Heart right ventricle (tissue), 16 donors: ENCODE data around the gene TRABD2B. TPM values are rescaled to one million over a fixed set of nuclear protein-coding genes. Genes with fewer than 3 reads are reported as not detected.
A peak's percentile ranks its signal among the peaks of the same experiment; 100 is the strongest.

ENCODE experiments used
- ATAC-seq, 8 donors: fragments of 200-7000 bp; cut with Tn5 transposase; one replicate each; pipeline ENCODE4 v1.9.1; 2020; ENCODE audit warnings: mild to moderate bottlenecking in 8 of 8, moderate library complexity in 8 of 8, moderate number of reproducible peaks in 1 of 8
- DNase-seq, 2 donors: peaks; one replicate each; pipeline ENCODE4 v3.0.0-alpha.2; 2020
- H3K27ac ChIP-seq, 10 donors: fragments of 200-600 bp; sonication (generic) in 2 of 10; one replicate each; pipeline versions ENCODE4 v1.5.0 to v1.8.0; 2020 to 2022; ENCODE audit warnings: mild to moderate bottlenecking in 3 of 10
- H3K27me3 ChIP-seq, 7 donors: fragments of 200-600 bp; one replicate each; pipeline ENCODE4 v1.8.0; 2021 to 2022; ENCODE audit warnings: mild to moderate bottlenecking in 2 of 7
- H3K36me3 ChIP-seq, 9 donors: fragments of 200-600 bp; sonication (generic) in 1 of 9; one replicate each; pipeline versions ENCODE4 v1.5.0 to v1.8.0; 2020 to 2022; ENCODE audit warnings: mild to moderate bottlenecking in 2 of 9
- H3K4me1 ChIP-seq, 9 donors: fragments of 200-600 bp; sonication (generic) in 1 of 9; one replicate each; pipeline versions ENCODE4 v1.5.0 to v1.8.0; 2020 to 2022; ENCODE audit warnings: mild to moderate bottlenecking in 4 of 9
- H3K4me3 ChIP-seq, 10 donors: fragments of 200-600 bp; sonication (generic) in 2 of 10; one replicate each; pipeline versions ENCODE4 v1.5.0 to v1.8.0; 2020 to 2022; ENCODE audit warnings: mild to moderate bottlenecking in 7 of 10, moderate library complexity in 2 of 10
- H3K9me3 ChIP-seq, 11 donors: fragments of 200-600 bp in 10 of 11; sonication (generic) in 2 of 11; one replicate each; pipeline versions ENCODE4 v1.5.0 to v1.8.0; 2013 to 2022; ENCODE audit warnings: mild to moderate bottlenecking in 2 of 11, control low read depth in 1 of 11, moderate library complexity in 1 of 11
- CTCF ChIP-seq, 9 donors: fragments of 200-600 bp; sonication (generic) in 2 of 9; IDR thresholded peaks; one replicate each; pipeline versions ENCODE4 v1.5.0 to v1.8.0; 2021 to 2022; ENCODE audit warnings: antibody characterized with exemption in 9 of 9, mild to moderate bottlenecking in 5 of 9, moderate library complexity in 1 of 9
- WGBS, 2 donors: extraction: QIAGEN DNeasy Blood & Tissue Kit; methylation state at CpG; one replicate each; pipeline ENCODE4 v1.1.7; 2013; ENCODE audit warnings: inconsistent platforms in 1 of 2; 5-methylcytosine and 5-hydroxymethylcytosine counted together
- intact Hi-C, 10 donors: fragments of 100-400 bp; cut with DNase I; formaldehyde crosslinking; loops; one replicate each; pipeline versions ENCODE4 v1.11.1 to v1.14.2; 2022
- polyA plus RNA-seq, 2 donors: library from polyadenylated mRNA; stranded (reverse); fragments of 200-250 nt; gene quantifications; one replicate each; pipeline ENCODE4 v1.2.3, GENCODE V29; 2013
- total RNA-seq, 10 donors: library from RNA; stranded (reverse); fragmentation: NEBNext Ultra II Directional in 3 of 10; extraction: Animal tissue kit (Norgen Biotek cat#: 25700) in 3 of 10; gene quantifications; one replicate each; pipeline versions ENCODE4 v1.2.1 to v1.2.4, GENCODE V29; 2021 to 2023
- donor health status: Arrhythmogenic right ventricular cardiomyopathy.
- donor health status: ischemic (EF 13 %, LVEDD 7.1; RV severe dilation, severe dysfunction).
- donor health status: healthy with polysubstance abuse.
- donor health status: DM: no; HTN: yes; CAD: no.
- donor health status: DM: no; HTN: no; CAD: no.
- donor health status: ischemic (EF 25% LVEDD 6.9; RV normal size, moderate dysfunction).
- donor health status: ischemic (EF 25% LVEDD 5.7; RV mildly dilated, moderate dysfunction).
- donor health status: healthy.
- donor health status: DM: yes; HTN: yes; CAD: no.
- donor health status: Ischemic cardiomyopathy.
- donor health status: ischemic (EF 35%, LVEDD 5.7; RV mildly dilated, moderate dysfunction).
- donor health status: nonischemic (EF 11% LVEDD 7.7; RV severe dilation, severe dysfunction).
- donor health status: DM: yes; HTN: yes; CAD: no.
- donor health status: PGD.
- donor health status: ischemic (EF 29% LVEDD 5.4; RV normal size, mild dysfunction).
- donor health status: nonischemic (EF 23%, LVEDD 6.1; RV moderate dilation, normal function).

TRABD2B gene
- total and polyA plus RNA-seq, 12 donors = 0.21 to 1.1 (median 0.53) TPM

GRCh38 chr1:47941609-47942239 lies 55.5 kb downstream of the TRABD2B start:
- Histone ChIP-seq H3K36me3 (no peaks in the 10 kb centered on the region), H3K27ac (no peak overlapping the region), H3K9me3 (no peaks in the 10 kb centered on the region), H3K4me1 (peaks cover 0 to 31% (median 4%) of the 10 kb centered on the region in 9 donors), H3K4me3 (no peak overlapping the region), H3K27me3 (no peaks in the 10 kb centered on the region)
- intact Hi-C loops = no loop called here
- DNase-seq (no peak), ATAC-seq (no peak)
- TF ChIP-seq CTCF (IDR thresholded peaks at IDR 0.05) = no peak
- WGBS, 2 donors = 83 to 85% methylated on average over 2 of the region's 2 CpGs

GRCh38 chr1:47940779-47941178 lies 56.4 kb downstream of the TRABD2B start:
- intact Hi-C loops = no loop called here
- H3K27ac ChIP-seq = no peak overlapping the region
- no peaks in the 10 kb centered on the region for H3K27me3 ChIP-seq
- H3K9me3 ChIP-seq = no peaks in the 10 kb centered on the region
- 53 to 54% methylated on average over 5 of the region's 5 CpGs for WGBS, 2 donors
- no peak for TF ChIP-seq CTCF (IDR thresholded peaks at IDR 0.05)
- DNase-seq (no peak), ATAC-seq (no peak)
- no peak overlapping the region for H3K4me3 ChIP-seq
- H3K36me3 ChIP-seq = no peaks in the 10 kb centered on the region
- peaks cover 0 to 31% (median 4%) of the 10 kb centered on the region in 9 donors for H3K4me1 ChIP-seq

- TF ChIP-seq CTCF (IDR thresholded peaks at IDR 0.05) = no peak
- no peak overlapping the region for H3K4me3 ChIP-seq
- H3K9me3 ChIP-seq = no peaks in the 10 kb centered on the region
- no peak for DNase-seq
- intact Hi-C loops = no loop called here
- no peaks in the 10 kb centered on the region for H3K27me3 ChIP-seq
- peak in 1 of 8 donors; percentile 7 for ATAC-seq
- WGBS, 2 donors = 85 to 86% methylated on average over 8 of the region's 8 CpGs
- H3K4me1 ChIP-seq = peaks cover 0 to 32% (median 4%) of the 10 kb centered on the region in 9 donors
- H3K36me3 ChIP-seq = no peaks in the 10 kb centered on the region
- H3K27ac ChIP-seq = no peak overlapping the region
Observed at GRCh38 chr1:47940326-47940725, 56.9 kb downstream of the TRABD2B start.

- Histone ChIP-seq H3K9me3 (no peaks in the 10 kb centered on the region), H3K4me1 (peaks cover 0 to 39% (median 11%) of the 10 kb centered on the region in 9 donors), H3K27me3 (no peaks in the 10 kb centered on the region), H3K4me3 (no peak overlapping the region), H3K27ac (peak overlapping the region in 5 of 10 donors; percentile 0 to 68 (median 24)), H3K36me3 (no peaks in the 10 kb centered on the region)
- intact Hi-C loops = loop anchor here in 3 of 10 donors (10.0 kb wide), 2 partner anchors 104 to 154 kb away; no protein-coding TSS in a partner anchor
- DNase-seq (peak in 1 of 2 donors; percentile 16), ATAC-seq (peak; percentile 43 to 77 (median 54))
- TF ChIP-seq CTCF (IDR thresholded peaks at IDR 0.05) = no peak
- WGBS, 2 donors = 15 to 30% methylated on average over 2 of the region's 2 CpGs
Observed at GRCh38 chr1:47938520-47938919, 58.7 kb downstream of the TRABD2B start.
